Transverse colon (tissue), 4 donors: ENCODE data around the gene SWSAP1.

Experiments
- POLR2AphosphoS5 ChIP-seq, 3 donors: sonication (generic); formaldehyde crosslinking; IDR thresholded peaks; one replicate each; pipeline ENCODE4 v1.6.1; 2016; ENCODE audit warnings: antibody characterized with exemption in 3 of 3
- TF ChIP-seq, protein P1 (sequence below), 5 experiments: fragments of 200-600 bp in 3 of 5; fragments of 450-650 bp in 2 of 5; sonication (generic) in 3 of 5; IDR thresholded peaks; 1 replicate in 2 of 5; 2 replicates in 3 of 5; pipeline ENCODE4 v1.5.1; 2016 to 2017; ENCODE audit warnings: antibody characterized with exemption in 5 of 5, inconsistent platforms in 3 of 5, mild to moderate bottlenecking in 2 of 5, moderate library complexity in 1 of 5

DNA sequence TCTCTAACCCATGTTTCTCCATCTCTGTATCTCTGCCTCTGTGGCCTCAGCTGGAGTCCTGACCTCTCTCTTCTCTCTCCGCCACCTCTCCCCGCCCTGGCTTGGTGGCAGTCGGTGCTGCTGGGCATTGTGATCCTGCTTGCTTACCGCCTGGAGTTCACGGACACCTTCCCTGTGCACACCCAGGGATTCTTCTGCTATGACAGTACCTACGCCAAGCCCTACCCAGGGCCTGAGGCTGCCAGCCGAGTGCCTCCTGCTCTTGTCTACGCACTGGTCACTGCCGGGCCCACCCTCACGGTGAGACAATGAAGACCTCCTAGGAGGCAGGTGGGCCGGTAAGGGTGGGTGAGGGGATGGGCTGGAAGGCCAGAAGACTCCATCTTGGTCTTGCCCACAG is 15.0 kb upstream of the SWSAP1 start:
- TF ChIP-seq, protein P1, sequence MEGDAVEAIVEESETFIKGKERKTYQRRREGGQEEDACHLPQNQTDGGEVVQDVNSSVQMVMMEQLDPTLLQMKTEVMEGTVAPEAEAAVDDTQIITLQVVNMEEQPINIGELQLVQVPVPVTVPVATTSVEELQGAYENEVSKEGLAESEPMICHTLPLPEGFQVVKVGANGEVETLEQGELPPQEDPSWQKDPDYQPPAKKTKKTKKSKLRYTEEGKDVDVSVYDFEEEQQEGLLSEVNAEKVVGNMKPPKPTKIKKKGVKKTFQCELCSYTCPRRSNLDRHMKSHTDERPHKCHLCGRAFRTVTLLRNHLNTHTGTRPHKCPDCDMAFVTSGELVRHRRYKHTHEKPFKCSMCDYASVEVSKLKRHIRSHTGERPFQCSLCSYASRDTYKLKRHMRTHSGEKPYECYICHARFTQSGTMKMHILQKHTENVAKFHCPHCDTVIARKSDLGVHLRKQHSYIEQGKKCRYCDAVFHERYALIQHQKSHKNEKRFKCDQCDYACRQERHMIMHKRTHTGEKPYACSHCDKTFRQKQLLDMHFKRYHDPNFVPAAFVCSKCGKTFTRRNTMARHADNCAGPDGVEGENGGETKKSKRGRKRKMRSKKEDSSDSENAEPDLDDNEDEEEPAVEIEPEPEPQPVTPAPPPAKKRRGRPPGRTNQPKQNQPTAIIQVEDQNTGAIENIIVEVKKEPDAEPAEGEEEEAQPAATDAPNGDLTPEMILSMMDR (IDR thresholded peaks at IDR 0.05): no peak
- no peak for TF ChIP-seq POLR2AphosphoS5 (IDR thresholded peaks at IDR 0.05)
